Measurements from ENCODE around the gene STOM. TPM values are rescaled to one million over a fixed set of nuclear protein-coding genes. Genes with fewer than 3 reads are reported as not detected.
"Not testable (repeated sequence)": the region's sequence is repeated elsewhere in the genome, so short reads cannot be mapped to it uniquely, and the experiment has no call there.

Gene STOM
- total RNA-seq, 2 donors from 2014 or later, result 58.7 to 110 TPM

GRCh38 chr9:121399126-121399882 lies 29.3 kb upstream of the STOM start:
- Histone ChIP-seq H3K36me3 (no peaks in the 10 kb centered on the region), H3K9me3 (no peaks in the 10 kb centered on the region), H3K27ac (no peak overlapping the region), H3K4me3 (no peak overlapping the region), H3K4me1 (no peaks in the 10 kb centered on the region), H3K9ac (ENCODE audit: low read depth in 2 of 2, low read length in 2 of 2) (no peak overlapping the region), H3K27me3 (no peaks in the 10 kb centered on the region)
- TF ChIP-seq CTCF (IDR thresholded peaks at IDR 0.05), result no peak
- intact Hi-C loops (cut with DNase I), result loop anchor here (2.0 kb wide), 1 partner anchor 81 kb away; no protein-coding TSS in a partner anchor
- DNase-seq, result no peak

GRCh38 chr9:121398374-121398773 lies 28.3 kb upstream of the STOM start:
- H3K27me3 ChIP-seq, result no peaks in the 10 kb centered on the region
- TF ChIP-seq CTCF (IDR thresholded peaks at IDR 0.05), result no peak
- no peaks in the 10 kb centered on the region for H3K36me3 ChIP-seq
- intact Hi-C loops (cut with DNase I), result loop anchor here (2.0 kb wide), 1 partner anchor 80 kb away; no protein-coding TSS in a partner anchor
- no peak overlapping the region for H3K9ac ChIP-seq (ENCODE audit: low read depth in 2 of 2, low read length in 2 of 2)
- no peaks in the 10 kb centered on the region for H3K9me3 ChIP-seq
- no peak for DNase-seq
- H3K27ac ChIP-seq, result no peak overlapping the region
- no peaks in the 10 kb centered on the region for H3K4me1 ChIP-seq
- no peak overlapping the region for H3K4me3 ChIP-seq

- H3K27ac ChIP-seq; H3K9me3 ChIP-seq; H3K27me3 ChIP-seq; H3K36me3 ChIP-seq; DNase-seq; intact Hi-C loops (cut with DNase I); H3K4me1 ChIP-seq; H3K4me3 ChIP-seq; H3K9ac ChIP-seq (ENCODE audit: low read depth in 2 of 2, low read length in 2 of 2): not testable (repeated sequence)
These were observed 27.2 kb upstream of the STOM start for GRCh38 chr9:121397277-121397676.

GRCh38 chr9:121395558-121395957 lies 25.5 kb upstream of the STOM start:
- H3K36me3 ChIP-seq, result no peaks in the 10 kb centered on the region
- intact Hi-C loops (cut with DNase I), result no loop called here
- DNase-seq, result no peak

GRCh38 chr9:121394292-121394691 lies 24.2 kb upstream of the STOM start:
- Histone ChIP-seq H3K36me3 (no peaks in the 10 kb centered on the region), H3K9me3 (no peaks in the 10 kb centered on the region), H3K4me3 (no peak overlapping the region), H3K27me3 (no peaks in the 10 kb centered on the region), H3K9ac (ENCODE audit: low read depth in 2 of 2, low read length in 2 of 2) (no peak overlapping the region), H3K27ac (no peak overlapping the region), H3K4me1 (no peaks in the 10 kb centered on the region)
- intact Hi-C loops (cut with DNase I), result no loop called here
- DNase-seq, result no peak
- TF ChIP-seq CTCF (IDR thresholded peaks at IDR 0.05), result no peak

More at GRCh38 chr9:121395558-121395957, 25.5 kb upstream of the STOM start:
- Histone ChIP-seq H3K9ac (ENCODE audit: low read depth in 2 of 2, low read length in 2 of 2) (no peak overlapping the region), H3K9me3 (no peaks in the 10 kb centered on the region), H3K4me3 (no peak overlapping the region), H3K4me1 (no peaks in the 10 kb centered on the region), H3K27me3 (no peaks in the 10 kb centered on the region), H3K27ac (no peak overlapping the region)
- no peak for TF ChIP-seq CTCF (IDR thresholded peaks at IDR 0.05)

- H3K4me1 ChIP-seq, result no peaks in the 10 kb centered on the region
- TF ChIP-seq CTCF (IDR thresholded peaks at IDR 0.05), result no peak
- no peak for DNase-seq
- no peak overlapping the region for H3K27ac ChIP-seq
- no peaks in the 10 kb centered on the region for H3K27me3 ChIP-seq
- H3K4me3 ChIP-seq, result no peak overlapping the region
- no peaks in the 10 kb centered on the region for H3K36me3 ChIP-seq
- intact Hi-C loops (cut with DNase I), result no loop called here
- no peak overlapping the region for H3K9ac ChIP-seq (ENCODE audit: low read depth in 2 of 2, low read length in 2 of 2)
- H3K9me3 ChIP-seq, result no peaks in the 10 kb centered on the region
These were observed 23.3 kb upstream of the STOM start for GRCh38 chr9:121393318-121393717.
